HG02852 (cell line): ENCODE results near the gene HCN4.

Experiments used
- ATAC-seq: cut with Tn5 transposase; IDR thresholded peaks from one replicate; pipeline ENCODE4 v1.9.1; 2021; ENCODE audit warnings: mild to moderate bottlenecking, moderate library complexity; ENCODE audit not compliant: unreplicated experiment

Gene HCN4

DNA sequence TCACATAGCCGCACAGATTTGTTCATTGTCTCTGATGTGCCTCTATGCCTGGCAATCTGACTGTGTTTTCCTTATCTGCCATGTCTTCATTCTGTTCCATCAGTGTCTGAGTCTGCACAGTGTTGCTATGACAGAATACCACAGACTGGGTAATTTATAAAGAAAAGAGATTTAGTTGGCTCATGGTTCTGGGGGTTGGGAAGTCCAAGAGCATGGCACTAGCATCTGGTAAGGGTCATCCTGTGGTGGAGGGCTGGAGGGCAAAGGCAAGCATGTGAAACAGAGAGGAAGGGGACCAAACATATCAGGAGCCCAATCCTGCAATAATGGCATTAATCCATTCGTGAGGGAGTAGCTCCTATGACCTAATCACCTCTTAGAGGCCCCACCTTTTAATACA lies 11.9 kb upstream of the HCN4 start:
- ATAC-seq = no peak

DNA sequence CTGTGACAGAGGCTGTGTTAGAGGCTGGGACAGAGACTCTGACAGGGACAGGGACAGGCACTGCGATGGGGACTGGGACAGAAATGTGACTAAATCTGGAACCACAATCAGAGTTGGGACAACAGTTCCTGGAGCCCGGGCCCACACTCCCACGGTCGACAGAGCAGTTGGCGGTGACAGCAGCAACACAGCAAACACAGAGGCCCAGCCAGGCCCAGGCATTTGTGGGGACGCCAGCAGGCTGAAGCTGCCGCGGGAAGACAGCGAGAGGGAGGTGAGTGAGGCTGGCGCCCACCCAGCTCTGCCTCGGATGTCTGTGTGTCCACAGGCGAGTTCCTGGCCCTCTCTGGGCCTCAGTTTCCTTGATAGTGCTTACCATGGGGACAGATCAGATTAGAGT lies 9.3 kb upstream of the HCN4 start:
- no peak for ATAC-seq

DNA sequence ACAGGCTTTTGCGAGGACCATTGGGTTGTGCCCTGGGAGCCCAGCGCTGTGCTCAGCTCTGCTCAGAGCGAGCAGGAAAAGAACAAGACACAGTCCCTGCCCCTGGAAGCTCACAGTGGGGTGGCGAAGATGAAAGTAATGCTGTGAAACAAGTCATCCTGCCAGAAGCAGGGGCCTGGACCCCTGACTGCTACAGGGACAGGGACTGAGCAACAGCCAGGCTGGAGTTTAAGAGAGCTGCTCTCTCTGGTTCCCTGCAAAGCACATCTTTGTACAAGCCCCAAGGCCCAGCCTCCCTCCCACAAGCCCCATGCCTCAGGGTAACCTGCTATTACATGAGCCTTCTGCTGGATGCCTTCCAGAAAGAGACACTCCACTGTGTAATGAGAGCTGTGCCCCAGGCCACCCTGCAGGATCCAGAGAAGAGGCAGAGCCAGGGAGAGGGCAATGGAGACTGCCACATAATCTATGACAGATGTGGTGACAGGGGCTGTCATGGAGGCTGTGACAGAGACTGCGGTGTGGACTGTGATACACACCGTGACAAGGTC lies 7.1 kb upstream of the HCN4 start:
- ATAC-seq = no peak

DNA sequence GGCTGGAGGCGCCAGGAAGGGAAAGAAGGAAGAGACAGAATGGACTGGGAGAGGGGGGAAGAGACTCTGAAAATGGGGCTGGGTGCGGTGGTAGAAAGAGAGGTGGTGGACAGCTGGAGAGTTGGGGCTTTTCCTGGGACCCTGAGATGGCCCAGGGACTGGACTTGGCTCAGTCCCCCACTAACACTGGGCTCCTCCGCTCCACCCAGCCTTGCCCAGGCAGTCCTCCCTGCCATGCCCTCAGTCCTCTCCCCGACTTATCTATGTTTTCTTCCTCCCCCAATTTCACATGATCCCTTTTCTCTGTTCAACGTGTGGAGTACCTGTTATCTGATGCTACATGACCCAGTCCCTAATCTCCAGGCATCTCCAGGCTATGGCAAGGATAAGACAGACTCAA lies 6.3 kb upstream of the HCN4 start:
- no peak for ATAC-seq

DNA sequence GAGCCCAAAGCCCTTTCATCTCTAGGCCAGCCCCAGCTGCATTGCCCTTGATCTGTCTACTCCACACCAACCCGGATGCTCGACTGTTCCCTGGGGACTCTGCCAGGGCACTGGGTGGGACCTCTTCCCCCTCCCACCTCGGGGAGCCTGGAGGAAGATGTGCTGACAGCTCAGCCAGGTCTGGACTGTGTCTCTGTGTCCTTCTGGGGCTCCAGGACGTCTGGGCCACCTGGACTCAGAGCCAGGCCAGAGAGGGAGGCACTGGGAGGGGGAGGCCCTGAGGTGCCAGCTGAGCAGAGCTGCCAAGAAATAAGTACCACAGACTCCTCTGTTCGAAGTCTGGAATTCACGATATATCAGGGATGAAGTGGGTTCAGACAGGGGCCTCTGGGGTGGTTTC lies 5.8 kb upstream of the HCN4 start:
- no peak for ATAC-seq

DNA sequence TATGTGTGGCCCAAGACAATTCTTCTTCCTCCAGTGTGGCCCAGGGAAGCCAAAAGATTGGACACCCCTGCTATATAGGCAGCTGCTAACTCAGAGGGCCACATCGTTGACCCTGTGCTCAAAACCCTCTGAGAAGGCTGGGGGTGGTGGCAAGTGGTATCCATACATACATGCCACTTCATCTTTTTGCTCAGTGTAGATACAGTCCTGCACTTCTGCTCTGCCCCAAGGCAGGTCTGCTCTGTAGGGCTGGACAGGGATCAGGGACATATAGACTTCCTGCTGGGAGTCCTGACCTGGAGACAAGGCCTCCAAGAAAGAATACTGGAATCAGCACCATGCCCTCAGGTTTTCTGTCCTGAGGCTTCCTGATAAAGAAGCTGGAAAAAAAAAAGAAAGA lies 4.5 kb upstream of the HCN4 start:
- ATAC-seq = no peak

DNA sequence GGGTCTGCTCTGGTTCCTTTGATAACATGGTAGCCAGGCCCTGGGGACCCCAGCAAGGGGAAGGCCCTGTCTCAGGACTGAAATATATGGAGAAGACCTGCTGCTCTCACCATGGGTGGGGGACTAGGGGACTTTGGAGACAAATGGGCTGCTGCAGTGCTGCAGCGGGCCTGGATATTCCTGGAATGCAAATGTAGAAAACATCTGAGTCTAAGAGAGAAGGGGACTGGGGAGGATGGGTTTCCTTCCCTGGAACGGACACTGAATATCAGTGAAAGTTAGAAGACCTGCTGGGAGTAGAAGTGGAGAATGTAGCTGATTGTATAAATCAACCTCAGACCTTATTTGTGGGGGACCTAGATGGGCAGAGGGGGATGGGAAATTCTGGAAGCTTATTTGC lies 3.1 kb upstream of the HCN4 start:
- ATAC-seq = no peak

DNA sequence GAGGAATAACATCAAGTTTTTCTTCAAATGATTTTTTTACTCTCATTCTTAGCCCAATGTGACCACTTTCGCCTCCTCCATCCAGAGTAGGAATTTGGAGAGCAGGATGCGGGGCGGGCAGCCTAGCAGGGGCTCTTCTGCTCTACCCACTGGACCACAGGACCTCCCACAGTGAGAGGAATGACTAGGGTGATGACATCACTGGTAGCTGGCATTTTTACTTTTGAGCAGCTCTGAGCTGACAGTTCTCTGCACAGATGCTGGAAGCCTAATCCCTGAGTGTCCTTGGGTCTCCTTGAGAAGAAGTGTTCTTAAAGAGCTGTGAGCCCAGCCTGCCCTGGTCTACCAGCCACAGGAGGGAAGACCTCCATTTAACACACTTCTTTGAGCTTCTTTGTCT lies 1.4 kb upstream of the HCN4 start:
- ATAC-seq = no peak

DNA sequence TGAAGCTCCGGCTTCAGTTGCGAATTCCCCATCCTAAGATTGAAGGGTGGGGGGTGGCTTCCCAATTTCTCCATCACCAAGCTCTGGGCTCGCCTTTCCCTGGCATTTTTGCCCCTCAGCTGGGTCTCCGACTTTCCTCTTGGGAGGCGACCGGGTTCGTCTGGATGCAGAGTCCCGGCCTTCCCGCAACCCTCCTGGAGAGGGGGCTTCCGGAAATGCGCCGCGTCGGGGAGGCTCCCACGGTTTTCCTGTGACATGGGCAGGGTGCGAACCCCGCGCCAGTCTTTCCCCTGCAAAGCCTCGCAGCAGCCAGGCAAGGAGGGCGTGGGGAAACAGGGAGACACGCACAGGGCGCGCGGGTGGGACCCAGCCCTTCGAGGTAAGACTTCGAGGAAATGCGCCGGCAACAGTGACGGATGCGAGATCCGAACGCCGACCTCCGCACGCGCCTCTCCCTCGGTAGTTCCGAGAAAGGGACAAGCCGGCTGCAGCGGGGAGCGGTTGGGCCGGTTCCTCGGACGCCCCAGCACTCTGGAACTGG lies 466 bp upstream of the HCN4 start:
- no peak for ATAC-seq

DNA sequence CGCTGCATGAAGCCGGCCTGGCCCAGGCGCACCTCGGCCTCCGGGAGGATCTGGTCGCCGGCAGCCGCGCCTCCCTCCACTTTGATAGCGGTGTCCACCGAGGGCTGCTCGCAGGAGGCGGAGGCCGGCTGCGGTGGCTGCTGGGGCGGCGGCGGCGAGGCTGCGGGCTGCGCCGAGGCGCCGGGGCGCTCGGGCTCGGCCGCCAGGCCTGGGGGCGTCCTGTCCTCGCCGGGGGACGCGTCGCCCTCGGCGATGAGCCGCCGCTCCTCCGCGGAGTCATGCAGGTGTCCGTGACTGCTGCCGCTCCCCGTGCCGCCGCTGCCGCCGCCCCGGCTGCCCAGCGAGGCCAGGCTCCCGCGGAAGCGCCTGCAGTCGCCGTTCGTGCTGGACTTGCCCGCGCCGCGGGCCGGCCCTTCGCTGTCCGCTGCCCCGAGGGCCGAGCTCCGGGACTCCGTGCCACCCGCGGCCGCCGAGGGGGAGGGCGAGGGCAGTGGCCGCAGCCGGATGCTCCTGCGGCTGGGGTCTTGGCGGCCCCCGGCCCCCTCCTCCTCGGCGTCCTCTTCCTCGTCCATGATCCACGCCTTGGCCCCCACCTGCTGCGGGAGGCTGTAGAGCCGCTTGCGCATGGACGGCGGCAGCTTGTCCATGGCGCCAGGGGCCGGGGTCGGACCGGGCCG lies 996 bp downstream of the HCN4 start:
- ATAC-seq = no peak

DNA sequence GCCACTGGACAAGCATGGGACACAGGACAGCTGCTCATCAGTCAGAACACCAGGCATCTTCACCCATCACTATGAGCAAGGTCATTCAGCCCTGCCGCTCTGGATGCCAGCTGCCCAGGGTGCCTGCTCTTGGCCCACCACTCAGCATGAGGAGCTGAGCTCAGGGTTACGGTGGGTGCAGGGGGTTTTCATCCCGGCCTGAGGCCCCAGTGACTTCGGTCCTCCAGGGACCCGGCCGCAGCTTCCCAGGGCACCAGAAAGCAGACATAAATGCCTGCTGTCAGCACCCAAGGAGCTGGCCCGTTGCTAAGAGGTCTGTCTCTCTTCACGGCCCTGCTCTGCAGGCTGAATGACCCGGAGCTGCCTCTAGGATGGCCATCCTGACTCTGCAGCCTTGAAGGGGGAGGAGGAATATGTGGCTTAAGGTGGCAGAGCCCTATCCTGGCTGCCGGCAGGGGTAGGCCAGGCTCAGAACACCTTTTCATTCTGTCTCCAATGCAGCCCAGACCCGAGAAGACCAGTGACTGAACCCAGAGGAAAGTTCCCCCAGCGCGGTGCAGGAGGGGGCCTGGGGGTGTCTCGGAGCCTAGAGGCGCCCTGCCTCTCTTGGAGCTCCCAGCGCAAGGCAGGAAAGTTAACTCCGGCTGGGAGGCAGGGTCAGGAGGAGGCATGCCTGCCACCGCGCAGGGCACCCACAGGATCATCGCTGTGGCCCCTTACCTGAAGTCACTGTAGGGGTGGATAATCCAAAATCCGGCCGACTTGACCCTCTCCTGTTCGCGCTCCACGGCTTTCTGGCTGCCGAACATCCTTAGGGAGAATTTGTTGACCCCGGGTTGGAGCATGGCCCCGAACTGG lies 1.8 kb downstream of the HCN4 start:
- no peak for ATAC-seq

DNA sequence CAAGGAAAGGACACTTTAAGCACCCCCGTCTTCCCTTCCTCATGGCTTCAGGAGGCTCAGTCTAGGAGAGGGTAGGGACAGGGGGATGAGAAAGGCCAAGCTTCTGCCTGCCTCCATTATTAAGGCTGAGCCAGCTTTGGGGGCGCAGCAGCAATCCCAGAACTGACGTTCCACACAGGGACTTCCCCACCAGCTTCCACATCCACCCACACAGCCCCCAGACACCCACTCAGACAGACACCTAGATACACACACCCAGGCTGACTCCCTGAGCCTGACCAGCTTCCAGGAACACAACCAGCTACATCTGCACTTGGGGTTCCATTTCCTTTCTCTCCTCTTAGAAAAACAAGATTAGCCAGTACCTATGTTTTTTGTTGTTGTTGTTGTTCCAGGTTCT lies 4.7 kb downstream of the HCN4 start:
- ATAC-seq = no peak

DNA sequence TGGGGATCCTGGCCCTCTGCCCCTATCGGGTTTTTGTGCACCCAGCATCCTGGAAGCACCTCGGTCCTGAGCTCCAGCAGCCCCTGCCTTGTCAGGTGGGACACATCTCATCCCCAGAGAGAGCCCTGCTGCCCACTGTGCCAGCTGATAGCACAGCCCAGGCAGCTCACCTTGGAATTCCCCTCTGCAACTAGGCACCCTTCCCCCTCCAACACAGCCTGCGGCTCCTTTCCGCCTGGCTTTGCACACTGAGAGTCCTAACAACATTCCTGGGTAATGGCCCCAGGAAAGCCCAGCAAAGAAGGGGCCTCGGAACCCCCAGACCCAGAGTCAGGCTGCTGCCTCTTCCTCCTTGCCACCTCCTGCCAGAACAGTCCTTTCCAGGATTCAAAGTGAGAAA lies 5.9 kb downstream of the HCN4 start:
- ATAC-seq = no peak

DNA sequence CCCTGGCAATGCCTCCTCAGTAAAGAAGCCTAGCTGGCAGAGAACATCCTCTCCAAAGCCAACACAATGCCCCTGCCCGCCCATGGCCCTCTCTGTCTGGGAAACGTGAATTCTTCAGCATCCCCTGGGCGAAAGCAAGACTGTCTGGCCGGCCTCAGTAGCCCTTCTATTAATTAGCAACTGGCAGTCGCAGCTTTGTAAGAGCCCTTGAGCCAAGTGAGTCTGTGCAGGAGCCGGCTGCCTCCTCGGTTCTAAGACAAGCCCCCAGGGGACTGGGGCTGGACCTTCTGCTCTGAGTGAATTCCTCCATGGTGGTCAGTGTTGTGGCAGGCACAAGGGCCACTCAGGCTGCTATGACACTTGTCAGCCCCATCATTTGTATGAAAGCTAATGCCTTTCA lies 7.4 kb downstream of the HCN4 start:
- ATAC-seq = no peak

DNA sequence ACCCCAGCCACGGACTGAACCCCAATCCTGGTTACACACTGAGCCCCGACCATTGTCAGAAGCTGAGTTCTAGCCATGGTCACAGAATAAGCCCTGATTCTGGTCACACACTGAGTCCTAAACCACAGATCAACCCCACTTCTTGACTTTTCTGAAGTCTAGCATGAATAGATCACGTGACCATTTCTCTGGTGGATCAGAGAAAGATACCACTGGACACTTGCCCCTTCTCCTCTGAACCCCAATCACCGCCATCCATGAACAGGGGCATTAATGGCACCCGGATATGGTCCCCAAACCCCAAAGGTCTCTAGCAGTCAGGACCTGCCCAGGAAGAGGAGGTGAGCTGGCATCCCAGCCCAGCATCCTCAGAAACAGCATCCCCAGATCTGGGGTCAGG lies 9.1 kb downstream of the HCN4 start:
- no peak for ATAC-seq

DNA sequence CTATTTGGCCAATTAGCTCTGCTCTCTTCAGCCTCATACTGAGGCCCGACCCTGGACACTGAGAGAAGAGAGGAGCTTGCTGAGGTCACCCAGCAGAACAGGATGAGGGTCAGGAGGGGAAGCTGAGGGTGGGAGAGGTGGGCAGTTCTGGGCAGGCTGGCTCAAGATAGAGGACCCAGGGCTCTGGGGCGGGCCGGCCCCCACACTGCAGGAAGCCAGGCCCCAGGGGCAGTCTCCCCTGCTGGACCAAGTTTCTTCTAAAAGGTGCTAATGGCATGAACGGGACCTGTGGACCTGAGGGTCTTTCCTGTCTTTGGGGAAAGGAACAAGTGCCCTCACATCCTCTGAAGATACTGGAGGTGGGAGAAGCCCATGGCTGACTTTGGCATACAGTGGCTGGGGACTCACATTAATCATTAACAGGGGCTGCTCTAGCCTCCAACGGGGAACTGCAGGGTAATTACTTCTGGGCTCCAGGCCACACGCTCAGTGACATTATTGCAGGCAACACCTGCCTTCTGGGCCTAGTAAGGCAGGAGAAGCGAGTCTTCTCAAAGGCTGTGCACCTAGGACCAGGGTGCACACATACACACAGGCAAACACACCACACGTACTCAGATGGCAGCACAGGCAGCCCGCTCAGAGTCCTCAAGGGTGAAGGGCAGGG lies 10.6 kb downstream of the HCN4 start:
- no peak for ATAC-seq

DNA sequence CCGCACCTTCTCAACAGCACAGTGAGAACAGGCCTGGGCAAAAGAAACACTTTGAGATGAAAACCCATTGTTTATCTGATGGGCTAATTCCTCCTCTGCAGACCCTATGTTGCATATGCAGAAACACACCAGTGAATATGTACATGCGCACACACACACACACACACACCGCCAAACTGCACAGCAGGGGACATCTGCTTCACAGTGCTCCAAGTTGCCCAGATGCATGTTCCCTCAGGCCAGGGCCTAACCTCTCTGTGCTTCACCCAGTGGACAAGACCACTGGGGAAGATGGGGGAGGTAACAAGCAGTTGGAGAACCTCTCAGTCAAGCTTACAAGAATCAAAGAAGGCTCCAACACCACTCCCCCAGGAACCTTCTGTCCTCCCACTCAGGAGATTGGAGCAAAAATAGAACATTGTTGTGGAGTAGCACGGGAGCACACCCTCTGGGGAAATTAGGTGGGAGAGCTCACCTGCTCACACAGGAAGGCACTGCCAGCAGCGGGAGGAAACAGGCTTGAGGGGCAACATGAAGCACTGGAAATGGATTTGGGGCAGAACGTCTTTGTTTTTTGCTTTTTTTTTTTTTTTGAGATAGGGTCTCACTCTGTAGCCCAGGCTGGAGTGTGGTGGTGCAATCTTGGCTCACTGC lies 13.0 kb downstream of the HCN4 start:
- ATAC-seq = no peak

DNA sequence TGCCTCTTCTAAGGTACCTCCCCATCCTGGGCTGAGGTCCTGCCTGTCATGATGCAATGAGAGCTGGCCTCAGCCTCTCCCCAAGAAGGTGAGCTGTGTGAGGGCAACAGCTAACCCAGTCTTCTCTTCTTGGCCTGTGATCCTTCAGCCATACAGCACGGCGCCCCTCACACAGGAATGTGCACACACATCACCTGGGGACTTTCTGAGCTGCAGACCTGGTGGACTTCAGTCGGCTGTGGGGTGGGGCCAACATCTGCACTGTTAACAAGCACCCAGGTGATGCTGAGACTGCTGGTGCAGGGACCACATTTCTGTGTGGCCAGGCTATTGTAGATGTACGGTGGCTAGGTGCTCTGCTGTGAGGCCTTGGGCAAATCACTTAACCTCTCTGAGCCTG lies 14.5 kb downstream of the HCN4 start:
- ATAC-seq = no peak

DNA sequence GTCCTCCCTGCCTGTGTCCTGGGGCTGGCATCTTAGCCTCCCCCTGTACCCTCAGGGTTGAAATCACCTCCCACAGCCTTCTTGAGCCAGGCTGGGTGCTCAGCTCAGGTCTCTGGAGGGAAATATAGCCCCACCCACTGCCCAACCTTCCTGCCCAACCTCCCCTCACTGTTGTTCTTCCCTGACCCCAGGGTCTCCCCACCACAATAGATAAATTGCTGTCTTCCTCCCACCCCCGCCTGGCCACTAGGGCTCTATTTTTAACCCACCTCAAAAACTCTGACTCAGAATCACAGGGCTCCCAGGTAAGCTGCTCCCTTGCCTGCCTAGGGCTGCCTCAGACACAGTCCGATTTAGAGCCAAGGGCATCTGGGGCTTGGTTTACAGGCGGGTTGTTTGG lies 15.0 kb downstream of the HCN4 start:
- ATAC-seq = no peak

DNA sequence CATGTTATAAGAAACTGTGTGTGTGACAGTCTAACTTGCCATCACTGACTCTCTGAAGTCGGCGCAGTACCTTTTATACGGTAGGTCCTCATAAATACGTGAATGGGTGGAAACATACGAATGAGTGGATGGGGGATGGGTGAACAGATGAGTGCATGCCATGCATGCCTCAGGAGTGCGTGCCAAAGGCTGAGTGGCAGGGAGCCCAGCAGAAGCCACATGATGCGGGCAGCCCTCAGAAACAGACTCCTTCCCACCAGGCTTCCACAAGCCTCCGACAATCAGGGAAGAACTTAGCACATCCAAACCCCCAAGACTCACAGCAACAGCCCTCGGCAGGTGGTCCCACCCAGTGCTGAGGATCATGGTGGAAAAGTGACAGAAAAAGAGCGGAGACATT lies 16.7 kb downstream of the HCN4 start:
- ATAC-seq = no peak

DNA sequence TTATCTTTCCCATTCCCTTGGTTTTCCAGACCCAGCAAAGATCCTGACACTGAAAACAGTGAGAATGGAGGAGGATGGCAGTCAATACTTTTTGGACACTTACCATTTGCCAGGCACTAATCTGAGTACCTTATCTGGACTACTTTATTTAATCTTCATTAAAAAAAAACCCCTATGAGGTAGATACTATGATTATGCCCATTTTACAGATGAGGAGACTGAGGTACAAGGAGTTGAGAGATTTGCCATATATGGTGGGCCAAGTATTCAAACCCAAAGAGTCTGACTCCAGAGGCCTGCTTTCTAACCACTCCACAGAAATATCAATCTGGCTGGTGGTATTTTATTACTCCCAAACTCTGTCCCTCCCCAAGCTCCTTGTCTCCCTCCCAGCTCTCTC lies 19.6 kb downstream of the HCN4 start:
- no peak for ATAC-seq
